Measurements from ENCODE around the gene PLBD2.

The PLBD2 gene

DNA sequence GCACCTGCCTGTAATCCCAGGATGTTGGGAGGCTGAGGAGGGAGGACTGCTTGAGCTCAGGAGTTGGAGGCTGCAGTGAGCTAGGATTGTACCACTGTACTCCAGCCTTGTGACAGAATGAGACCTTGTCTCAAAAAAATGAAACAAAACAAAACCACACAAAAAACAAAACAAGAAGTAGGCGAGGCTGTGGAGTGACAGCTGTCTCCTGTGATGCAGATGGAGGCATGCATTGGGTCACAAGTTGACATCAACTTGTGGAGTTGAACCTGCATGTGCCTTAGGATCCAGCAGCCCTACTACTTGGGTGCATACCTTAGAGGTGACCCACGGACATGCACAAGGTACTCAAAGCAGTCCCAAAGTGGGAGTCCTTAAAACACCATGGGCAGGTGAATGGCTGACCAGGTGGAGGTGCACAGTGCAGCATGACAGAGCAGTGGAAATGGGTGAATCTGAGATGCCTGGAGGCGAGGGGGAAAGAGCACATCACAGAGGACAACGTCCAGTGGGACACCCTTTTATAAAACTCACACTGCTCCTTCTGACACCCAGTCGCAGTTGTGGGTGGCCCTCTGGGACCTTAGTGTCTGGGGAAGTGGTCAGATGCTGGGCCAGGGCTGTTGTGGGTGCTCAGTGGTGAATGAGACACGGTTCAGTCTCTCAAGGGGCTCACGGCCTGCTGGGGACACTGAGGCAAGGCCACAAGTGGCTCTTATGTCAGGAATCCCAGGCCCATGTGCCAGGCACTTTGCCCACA lies 12.7 kb downstream of the PLBD2 start:
- DNase-seq (ENCODE audit: low spot score) = no peak

DNA sequence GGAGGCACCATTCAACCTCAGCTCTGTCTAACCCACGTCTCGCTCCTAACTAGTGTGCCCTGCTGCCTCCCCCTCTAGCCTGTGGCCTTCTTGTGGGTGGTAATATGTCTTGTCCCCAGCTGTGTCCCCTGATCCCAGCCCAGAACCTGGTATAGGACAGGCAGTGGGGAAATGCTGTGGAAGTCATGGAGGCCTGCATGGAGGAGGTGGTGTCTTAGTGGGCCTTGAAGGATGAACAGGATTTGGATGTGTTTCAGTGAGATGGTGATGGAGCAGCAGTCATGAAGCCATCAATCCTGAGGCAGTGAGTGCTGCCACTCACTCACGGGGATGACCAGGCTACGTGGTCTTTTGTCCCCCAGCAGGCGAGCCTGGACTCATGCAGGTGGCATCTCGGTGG lies 13.4 kb downstream of the PLBD2 start:
- no peak for DNase-seq (ENCODE audit: low spot score)

DNA sequence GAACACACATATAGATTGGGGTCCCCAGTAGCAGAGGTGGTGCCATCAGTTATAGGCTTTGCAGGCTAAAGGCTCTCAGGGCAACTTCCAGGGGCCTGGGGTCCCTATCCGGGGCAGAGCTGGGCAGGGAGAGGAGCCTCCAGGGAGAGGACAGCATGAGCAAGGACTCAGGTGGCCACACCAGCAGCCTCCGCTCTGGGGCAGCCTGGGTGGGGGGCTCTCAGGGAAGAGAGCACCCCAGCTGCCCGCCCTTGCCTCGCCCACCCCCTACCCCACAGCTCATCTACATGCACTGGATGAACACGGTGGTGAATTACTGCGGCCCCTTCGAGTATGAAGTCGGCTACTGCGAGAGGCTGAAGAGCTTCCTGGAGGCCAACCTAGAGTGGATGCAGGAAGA lies 14.0 kb downstream of the PLBD2 start:
- no peak for DNase-seq (ENCODE audit: low spot score)

DNA sequence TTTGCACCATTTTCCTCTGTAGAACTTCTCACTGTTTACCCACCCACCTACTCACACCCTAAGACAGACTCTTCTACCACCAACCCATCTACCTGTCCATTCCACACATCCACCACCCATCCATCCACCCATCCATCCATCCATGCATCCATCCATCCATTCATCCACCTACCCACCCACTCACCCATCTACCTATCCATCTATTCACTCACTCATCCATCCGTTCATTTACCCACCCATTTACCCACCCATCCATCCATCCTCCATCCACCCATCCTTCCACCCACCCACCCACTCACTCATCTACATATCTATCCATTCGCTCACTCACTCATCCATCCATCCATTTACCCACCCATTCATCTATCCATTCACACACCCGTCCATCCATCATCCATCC lies 15.1 kb downstream of the PLBD2 start:
- DNase-seq (ENCODE audit: low spot score) = no peak

DNA sequence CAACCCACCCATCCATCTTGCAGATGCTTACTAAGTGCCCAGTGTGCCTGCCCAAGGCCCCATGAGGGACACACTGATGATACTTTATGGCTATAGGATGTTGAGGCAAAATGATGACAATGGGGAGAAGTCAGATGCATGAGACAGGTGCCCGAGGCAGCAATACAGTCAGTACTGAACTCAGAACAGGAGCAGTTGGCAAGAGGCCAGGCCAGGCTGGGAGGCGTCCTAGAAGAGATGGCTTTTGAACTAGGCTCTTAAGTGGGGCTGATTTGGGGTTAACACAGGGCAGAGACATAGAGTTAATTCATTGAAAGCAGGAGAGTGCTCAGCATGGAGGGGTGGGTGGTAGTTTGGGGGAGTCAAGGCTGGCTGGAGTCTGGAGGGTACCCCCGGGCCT lies 15.6 kb downstream of the PLBD2 start:
- DNase-seq (ENCODE audit: low spot score) = no peak

DNA sequence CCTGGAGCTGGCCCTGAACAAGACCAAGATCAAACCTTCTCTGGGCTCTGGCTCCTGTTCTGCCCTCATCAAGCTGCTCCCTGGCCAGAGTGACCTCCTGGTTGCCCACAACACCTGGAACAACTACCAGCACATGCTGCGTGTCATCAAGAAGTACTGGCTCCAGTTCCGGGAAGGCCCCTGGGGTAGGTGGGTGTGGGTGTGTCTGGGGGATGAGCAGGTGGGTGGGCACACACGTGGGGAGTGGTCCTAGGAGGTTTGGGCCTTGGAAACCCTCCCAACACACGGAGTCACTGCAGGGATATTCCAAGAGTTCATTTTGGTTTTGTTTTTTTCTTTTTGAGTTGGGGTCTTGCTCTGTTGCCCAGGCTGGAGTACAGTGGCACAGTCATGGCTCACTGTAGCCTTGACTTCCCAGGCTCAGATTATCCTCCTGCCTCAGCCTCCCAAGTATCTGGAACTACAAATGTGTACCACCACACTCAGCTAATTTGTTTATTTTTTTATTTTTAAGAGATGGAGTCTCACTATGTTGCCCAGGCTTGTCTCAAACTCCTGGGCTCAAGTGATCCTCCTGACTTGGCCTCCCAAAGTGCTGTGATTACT lies 16.5 kb downstream of the PLBD2 start:
- DNase-seq (ENCODE audit: low spot score) = no peak

DNA sequence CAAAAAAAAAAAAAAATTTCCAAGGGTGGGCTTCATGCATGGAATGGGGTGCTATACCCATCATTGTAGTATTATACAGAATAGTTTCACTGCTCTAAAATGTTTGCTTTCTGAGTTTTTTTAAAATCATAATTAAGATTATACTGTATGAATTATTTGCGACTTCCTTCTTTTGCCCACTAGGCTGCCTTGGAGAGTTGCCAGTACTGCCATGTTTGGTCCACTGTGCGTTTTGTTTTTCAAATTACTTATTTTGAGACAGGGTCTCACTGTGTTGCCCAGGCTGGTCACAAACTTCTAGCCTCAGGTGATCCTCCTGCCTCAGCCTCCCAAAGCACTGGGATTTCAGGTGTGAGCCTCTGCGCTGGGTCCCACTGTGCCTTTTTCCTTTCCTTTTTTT lies 19.9 kb downstream of the PLBD2 start:
- no peak for DNase-seq (ENCODE audit: low spot score)

DNA sequence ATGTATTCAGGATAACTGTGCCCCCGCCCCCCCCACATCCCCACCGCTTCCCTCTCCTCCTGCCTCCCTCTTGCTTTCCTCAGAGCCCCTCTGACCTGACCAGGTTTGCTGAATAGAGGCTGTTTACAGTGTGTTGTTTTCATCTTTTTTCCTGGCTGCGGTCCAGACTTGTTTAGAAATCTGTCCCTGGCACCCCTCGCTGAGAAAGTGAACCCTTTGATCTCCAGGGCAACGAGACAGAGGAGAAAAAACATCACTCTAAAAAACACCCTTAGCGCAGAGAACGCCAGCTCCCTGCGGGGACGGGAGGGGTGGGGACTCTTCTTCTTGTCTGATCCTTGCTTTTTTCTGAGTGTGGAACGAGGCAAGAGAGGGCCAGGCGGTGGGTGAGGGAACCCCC lies 22.8 kb downstream of the PLBD2 start:
- no peak for DNase-seq (ENCODE audit: low spot score)

DNA sequence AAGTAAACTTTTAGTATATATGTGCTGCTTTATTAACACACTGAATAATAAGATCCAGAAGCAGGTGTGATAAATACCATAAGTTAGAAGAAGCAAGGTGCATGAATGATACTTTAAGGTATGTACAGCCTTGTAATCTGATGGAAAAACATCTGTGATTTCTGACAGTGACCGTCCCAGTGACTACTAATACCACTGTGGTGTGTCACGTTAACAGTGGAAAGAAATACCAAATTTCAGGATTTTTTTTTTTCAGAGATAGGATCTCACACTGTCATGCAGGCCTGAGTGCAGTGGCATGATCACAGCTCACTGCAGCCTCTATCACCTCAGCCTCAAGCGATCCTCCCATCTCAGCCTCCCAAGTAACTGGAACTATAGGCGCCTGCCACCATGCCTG lies 23.8 kb downstream of the PLBD2 start:
- no peak for DNase-seq (ENCODE audit: low spot score)

DNA sequence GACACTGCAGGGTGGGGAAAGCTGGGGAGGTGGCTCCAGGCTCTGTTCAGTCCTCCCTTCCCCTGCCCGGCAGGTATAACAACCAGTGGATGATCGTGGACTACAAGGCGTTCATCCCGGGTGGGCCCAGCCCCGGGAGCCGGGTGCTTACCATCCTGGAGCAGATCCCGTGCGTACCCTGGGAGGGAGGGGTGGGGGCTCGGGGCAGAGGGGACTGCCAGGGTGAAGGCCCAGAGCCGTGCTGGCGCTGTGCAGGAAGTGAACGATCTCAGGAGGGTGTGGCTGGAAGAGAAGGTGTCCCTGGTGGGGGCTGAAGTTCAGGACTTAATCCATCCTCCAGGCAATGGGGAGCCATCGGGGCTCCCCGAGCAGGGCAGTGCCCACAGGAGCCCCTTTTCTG lies 26.4 kb downstream of the PLBD2 start:
- DNase-seq (ENCODE audit: low spot score) = no peak

DNA sequence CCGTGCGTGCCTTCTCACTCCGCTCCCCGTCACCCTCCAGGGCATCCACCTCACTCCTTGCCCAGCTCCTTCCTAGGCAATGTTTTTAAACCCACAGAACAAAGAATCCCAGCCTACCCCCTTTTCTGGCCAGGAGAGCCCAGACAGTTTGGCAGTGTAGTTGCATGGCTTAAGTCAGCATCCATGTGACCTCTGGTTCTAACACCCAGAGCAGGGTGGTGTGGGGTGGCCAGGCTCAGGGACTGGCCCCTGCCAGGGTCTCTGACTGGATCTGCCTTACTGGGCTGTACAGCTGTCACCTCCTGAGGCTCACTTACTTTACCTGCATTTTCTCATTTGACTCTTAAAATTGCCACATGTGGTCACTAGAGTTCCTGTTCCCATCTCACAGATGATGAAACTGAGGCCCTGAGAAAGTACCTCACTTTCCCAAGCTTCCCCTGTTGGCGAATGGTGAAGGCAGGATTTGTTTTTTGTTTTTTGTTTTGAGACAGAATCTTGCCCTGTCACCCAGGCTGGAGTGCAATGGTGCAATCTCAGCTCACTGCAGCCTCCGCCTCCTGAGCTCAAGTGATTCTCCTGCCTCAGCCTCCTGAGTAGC lies 27.0 kb downstream of the PLBD2 start:
- no peak for DNase-seq (ENCODE audit: low spot score)

DNA sequence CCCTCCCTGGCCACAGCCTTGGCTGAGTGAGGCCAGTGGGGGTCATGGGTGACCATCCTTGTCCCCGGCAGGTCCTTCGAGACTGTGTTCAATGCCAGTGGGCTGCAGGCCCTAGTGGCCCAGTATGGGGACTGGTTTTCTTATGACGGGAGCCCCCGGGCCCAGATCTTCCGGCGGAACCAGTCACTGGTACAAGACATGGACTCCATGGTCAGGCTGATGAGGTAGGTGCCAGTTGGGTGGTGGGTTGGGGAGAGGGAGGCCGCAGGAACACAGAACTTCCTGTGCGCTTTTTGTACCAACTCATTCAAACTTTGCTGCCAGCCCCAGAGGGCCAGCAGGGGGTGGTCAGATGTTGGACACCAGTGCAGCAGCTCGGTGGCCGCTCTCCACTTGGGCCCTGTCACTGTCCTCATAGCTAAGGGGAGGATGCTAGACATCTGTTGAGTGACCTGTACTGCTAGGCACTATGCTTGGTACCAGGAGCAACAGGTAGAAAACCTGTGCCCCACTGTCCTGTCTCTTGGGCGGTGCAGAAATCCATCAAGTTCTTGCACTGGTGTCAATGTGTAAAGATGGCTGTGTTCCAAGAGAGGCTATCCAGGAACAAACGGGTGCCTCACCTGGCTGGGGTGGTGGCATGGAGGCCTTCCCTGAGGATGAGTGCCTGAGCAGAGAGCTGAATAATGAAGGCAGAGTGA lies 28.6 kb downstream of the PLBD2 start:
- DNase-seq (ENCODE audit: low spot score) = no peak

DNA sequence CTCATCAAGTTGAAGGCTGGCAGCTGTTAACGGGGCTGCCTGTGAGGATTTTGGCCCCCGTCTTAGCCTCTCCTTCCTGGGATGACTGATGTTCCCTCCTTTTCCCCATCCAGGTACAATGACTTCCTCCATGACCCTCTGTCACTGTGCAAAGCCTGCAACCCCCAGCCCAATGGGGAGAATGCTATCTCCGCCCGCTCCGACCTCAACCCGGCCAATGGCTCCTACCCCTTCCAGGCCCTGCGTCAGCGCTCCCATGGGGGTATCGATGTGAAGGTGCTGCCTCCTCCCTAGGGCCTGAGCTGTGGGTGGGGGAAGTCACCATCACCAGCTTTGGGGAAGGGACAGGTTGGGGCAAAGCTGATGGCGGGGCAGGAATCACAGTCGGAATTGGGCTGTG lies 29.2 kb downstream of the PLBD2 start:
- DNase-seq (ENCODE audit: low spot score) = no peak

DNA sequence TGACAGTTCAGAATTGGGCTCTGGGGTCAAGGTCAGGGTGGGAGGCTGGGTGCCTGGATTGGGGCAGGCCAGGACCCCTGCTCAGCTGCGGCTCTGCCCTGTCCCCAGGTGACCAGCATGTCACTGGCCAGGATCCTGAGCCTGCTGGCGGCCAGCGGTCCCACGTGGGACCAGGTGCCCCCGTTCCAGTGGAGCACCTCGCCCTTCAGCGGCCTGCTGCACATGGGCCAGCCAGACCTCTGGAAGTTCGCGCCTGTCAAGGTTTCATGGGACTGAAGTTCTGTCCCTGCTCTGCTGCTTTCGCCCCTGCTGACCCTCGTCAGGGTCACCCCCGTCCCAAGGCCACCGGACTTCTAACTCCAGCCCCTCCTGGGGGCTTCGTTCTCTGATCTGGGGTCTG lies 30.0 kb downstream of the PLBD2 start:
- no peak for DNase-seq (ENCODE audit: low spot score)

DNA sequence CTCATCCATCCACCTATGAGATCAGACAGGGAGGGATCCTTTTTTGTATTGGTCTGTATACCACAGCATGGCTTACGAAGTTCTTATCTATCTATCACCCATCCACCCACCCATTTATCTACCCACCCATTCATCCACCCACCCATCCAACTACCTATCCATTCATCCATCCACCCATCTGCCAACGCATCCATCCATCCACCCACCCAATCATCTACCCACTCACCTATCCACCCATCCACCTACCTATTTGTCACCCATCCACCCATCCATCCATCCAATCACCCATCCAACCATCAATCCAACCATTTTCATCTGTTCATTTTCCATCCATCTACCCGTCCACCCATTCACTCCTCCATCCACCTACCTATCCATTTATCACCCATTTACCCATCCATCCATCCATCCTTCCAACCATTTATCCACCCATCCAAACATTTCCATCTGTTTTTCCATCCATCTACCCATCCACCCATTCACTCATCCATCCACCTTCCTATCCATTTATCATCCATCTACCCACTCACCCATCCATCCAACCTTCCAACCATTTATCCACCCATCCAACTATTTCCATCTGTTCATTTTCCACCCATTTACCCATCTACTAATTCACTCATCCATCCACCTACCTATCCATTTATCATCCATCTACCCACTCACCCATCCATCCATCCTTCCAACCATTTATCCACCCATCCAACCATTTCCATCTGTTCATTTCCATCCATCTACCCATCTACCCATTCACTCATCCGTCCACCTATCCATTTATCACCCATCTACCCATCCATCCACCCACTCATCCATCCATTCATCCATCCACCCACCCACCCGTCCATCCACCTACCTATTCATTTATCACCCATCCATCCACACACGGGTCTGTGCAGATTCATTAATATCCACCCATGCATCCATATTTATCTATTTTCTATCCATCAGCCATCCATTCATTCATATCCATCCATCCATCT lies 32.0 kb downstream of the PLBD2 start:
- no peak for DNase-seq (ENCODE audit: low spot score)

DNA sequence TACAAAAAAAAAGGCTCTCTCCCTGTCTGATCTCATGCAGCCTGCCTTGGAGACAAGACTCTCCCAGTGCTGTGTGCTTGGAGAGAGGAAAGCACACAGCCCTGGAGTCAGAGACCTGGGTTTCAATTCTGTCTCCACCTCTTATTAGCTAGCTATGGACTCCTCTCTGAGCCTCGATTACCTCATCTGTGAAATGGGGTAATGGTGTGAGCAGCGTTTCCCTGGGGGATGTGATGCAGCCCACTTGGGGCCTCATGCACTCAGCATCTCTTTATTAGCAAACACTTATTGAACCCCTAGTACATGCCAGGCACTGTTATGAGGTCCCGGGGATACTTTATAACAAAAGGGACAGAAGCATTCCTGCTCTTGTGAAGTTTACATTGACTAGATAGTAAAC lies 32.8 kb downstream of the PLBD2 start:
- DNase-seq (ENCODE audit: low spot score) = no peak

DNA sequence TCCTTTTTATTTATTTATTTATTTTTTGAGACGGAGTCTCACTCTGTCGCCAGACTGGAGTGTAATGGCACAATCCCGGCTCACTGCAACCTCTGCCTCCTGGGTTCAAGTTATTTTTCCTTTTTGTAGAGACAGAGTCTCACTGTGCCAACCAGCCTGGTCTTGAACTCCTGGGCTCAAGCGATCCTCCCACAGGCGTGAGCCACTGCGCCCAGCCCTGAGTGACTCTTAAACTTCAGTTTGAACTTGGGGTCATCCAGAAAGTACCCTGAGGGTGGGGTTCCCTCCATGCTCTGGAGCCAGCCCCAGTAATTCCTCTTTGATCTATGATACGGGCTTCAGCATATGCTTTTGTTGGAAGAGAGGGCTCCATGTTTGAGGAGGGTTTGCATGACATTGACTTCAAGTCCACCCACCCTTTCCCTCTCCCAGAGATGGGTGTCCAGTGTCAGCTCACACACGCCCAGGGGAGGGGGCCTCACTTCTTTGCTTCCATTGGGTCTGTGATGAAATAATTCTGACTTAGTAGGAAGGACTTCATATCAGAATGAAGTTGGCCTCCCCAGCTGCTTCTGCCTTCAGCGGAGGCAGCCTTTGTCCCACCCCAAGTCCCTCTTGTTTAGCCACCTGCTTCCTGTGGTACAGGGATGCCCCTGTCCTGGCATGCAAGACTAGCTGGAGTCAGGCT lies 33.4 kb downstream of the PLBD2 start:
- no peak for DNase-seq (ENCODE audit: low spot score)

DNA sequence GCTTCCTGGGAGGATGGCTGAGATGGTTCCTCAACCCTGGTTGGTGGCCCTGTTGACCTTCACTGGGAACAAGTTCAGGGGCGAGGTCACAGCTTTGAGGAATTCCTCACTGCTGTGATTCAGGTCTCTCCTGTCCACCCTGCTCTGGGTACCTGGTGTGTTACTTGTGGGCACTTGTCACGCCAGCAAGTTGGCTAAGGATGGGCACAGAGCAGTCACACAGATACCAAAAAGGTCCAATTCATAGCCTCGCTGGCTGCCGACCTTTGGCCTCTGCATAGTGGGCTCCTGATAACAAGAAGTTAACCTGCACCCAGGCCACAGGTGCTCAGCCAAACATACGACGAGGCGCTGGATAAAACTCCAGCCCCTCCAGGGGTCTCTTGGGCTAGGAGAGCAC lies 34.1 kb downstream of the PLBD2 start:
- DNase-seq (ENCODE audit: low spot score) = no peak

DNA sequence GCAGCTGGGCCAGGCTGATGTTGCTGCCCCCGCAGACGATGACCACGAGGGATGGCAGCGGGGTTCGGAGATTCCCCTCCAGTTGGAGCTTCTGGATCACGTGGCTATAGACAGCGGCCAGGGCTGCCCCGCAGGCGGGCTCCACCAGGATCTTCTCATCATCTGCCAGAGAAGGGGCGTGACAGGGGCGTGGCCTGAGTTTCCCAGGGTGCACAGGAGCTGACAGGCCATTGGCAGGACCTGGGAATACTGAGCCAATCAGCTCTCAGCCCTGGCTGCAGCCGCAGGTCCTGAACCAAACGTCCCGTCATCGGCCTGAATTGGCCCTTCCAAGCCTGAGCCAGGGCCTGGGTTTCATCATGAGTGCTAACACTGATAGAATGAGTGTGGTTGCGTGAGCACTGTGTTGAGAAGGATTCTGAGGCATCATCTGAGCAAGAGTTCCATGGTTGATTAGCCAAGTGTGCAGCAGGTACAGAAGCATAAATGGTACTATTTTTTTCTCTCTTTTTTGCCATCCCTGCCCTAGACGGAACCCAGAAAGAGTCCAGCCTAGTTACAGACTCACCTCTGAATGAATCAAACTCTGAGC lies 34.7 kb downstream of the PLBD2 start:
- DNase-seq (ENCODE audit: low spot score) = no peak

DNA sequence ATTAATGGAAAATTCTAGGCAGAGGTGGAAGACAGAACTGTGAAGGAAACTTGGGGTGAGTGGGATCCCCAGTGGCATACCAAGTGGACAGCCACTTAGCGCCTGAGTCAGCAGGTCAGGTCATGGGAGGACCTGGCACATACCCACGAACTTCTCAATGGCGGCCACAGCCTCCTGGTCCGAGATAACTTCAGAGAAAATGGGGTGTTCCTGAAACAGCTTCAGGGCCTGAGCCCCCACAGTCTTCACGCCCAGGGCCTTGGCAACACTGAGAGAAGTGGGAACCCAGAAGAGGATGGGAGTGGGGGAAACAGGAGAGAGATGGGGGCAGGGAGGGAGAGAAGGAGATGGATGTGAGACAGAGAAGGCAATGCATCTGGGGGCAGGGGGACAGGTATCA lies 35.4 kb downstream of the PLBD2 start:
- no peak for DNase-seq (ENCODE audit: low spot score)

DNA sequence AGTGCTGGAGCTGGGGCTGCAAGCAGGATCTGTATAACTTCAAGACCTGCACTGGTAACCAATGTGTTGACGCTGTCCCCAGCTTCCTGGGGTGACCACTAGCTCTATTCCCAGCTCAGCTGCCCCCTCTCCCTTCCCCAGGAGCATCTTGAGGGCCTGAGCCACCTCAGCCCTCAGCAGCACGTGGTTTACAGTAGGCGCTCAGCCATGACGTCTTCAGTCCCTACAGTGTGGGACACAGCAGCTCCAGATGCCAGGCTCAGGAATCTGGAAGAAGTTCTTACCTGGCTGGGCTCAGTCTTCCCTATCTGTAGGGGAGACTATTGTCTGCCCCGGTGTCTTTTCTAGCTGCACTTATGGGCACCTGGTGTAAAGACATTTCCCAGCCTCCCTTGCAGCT lies 36.7 kb downstream of the PLBD2 start:
- no peak for DNase-seq (ENCODE audit: low spot score)

Measured in cerebellar cortex (tissue), 1 donor.